ENCODE data around the gene DDHD1.

The DDHD1 gene

GRCh38 chr14:53035336-53036210 is 117.5 kb downstream of the DDHD1 start:
- DNase-seq: no peak

GRCh38 chr14:53034688-53035230 is 118.4 kb downstream of the DDHD1 start:
- no peak for DNase-seq

GRCh38 chr14:53034036-53034435 is 119.1 kb downstream of the DDHD1 start:
- no peak for DNase-seq

GRCh38 chr14:53032838-53033390 is 120.2 kb downstream of the DDHD1 start:
- peak in 1 of 51 donors; percentile 40 for DNase-seq

GRCh38 chr14:53032161-53032803 is 120.8 kb downstream of the DDHD1 start:
- peak in 15 of 51 donors; percentile 1 to 61 (median 18) for DNase-seq

GRCh38 chr14:53027562-53027961 is 125.6 kb downstream of the DDHD1 start:
- no peak for DNase-seq

- peak in 2 of 51 donors; percentile 35 to 37 for DNase-seq
Observed at GRCh38 chr14:53027041-53027440, 126.1 kb downstream of the DDHD1 start.

GRCh38 chr14:53023325-53023724 is 129.8 kb downstream of the DDHD1 start:
- no peak for DNase-seq

GRCh38 chr14:53022593-53022992 is 130.5 kb downstream of the DDHD1 start:
- no peak for DNase-seq

- DNase-seq: no peak
Observed at GRCh38 chr14:53020193-53020932, 132.8 kb downstream of the DDHD1 start.

GRCh38 chr14:53019406-53019805 is 133.7 kb downstream of the DDHD1 start:
- DNase-seq: no peak

GRCh38 chr14:53017837-53018236 is 135.3 kb downstream of the DDHD1 start:
- no peak for DNase-seq

GRCh38 chr14:53016919-53017318 is 136.2 kb downstream of the DDHD1 start:
- DNase-seq: no peak

GRCh38 chr14:53016491-53016890 is 136.6 kb downstream of the DDHD1 start:
- DNase-seq: no peak

GRCh38 chr14:53011053-53011462 is 142.1 kb downstream of the DDHD1 start:
- peak in 10 of 51 donors; percentile 10 to 51 (median 23) for DNase-seq

- no peak for DNase-seq
Observed at GRCh38 chr14:53010193-53011040, 142.7 kb downstream of the DDHD1 start.

GRCh38 chr14:53006931-53007562 is 146.1 kb downstream of the DDHD1 start:
- no peak for DNase-seq

- DNase-seq: no peak
Observed at GRCh38 chr14:53004976-53005375, 148.1 kb downstream of the DDHD1 start.

GRCh38 chr14:53003776-53004175 is 149.3 kb downstream of the DDHD1 start:
- no peak for DNase-seq

- no peak for DNase-seq
Observed at GRCh38 chr14:53002576-53002975, 150.5 kb downstream of the DDHD1 start.
